GM06990 (cell line): ENCODE measurements around the gene SMC4.

ENCODE experiments used
- DNase-seq: peaks from one replicate; pipeline ENCODE4 v3.0.0-alpha.2; 2011; ENCODE audit not compliant: insufficient read length; ENCODE audit errors: extremely low read depth
- H3K27me3 ChIP-seq: replicated peaks from 2 replicates; pipeline ENCODE4 v1.6.0; 2011; ENCODE audit warnings: low read length; ENCODE audit not compliant: control insufficient read depth, insufficient read depth
- H3K36me3 ChIP-seq: 2 replicates; pipeline ENCODE4 v1.5.1; 2011; ENCODE audit warnings: low read length; ENCODE audit not compliant: control insufficient read depth, insufficient read depth
- H3K4me3 ChIP-seq: replicated peaks from 2 replicates; pipeline ENCODE4 v1.5.1; 2011; ENCODE audit warnings: low read depth, mild to moderate bottlenecking, control low read depth, low read length
- TF ChIP-seq, protein P1 (sequence below): IDR thresholded peaks from 2 replicates; pipeline ENCODE4 v1.5.1; 2011; ENCODE audit warnings: low read length, control low read depth, mild to moderate bottlenecking, inconsistent platforms; ENCODE audit not compliant: insufficient read depth, poor library complexity, severe bottlenecking

The SMC4 gene

GRCh38 chr3:160475884-160476283 is 76.4 kb downstream of the SMC4 start:
- no peaks in the 10 kb centered on the region for H3K27me3 ChIP-seq
- no peak for DNase-seq
- H3K36me3 ChIP-seq, result no peaks in the 10 kb centered on the region
- TF ChIP-seq, protein P1, sequence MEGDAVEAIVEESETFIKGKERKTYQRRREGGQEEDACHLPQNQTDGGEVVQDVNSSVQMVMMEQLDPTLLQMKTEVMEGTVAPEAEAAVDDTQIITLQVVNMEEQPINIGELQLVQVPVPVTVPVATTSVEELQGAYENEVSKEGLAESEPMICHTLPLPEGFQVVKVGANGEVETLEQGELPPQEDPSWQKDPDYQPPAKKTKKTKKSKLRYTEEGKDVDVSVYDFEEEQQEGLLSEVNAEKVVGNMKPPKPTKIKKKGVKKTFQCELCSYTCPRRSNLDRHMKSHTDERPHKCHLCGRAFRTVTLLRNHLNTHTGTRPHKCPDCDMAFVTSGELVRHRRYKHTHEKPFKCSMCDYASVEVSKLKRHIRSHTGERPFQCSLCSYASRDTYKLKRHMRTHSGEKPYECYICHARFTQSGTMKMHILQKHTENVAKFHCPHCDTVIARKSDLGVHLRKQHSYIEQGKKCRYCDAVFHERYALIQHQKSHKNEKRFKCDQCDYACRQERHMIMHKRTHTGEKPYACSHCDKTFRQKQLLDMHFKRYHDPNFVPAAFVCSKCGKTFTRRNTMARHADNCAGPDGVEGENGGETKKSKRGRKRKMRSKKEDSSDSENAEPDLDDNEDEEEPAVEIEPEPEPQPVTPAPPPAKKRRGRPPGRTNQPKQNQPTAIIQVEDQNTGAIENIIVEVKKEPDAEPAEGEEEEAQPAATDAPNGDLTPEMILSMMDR, result no peak
- H3K4me3 ChIP-seq, result no peak overlapping the region

DNA sequence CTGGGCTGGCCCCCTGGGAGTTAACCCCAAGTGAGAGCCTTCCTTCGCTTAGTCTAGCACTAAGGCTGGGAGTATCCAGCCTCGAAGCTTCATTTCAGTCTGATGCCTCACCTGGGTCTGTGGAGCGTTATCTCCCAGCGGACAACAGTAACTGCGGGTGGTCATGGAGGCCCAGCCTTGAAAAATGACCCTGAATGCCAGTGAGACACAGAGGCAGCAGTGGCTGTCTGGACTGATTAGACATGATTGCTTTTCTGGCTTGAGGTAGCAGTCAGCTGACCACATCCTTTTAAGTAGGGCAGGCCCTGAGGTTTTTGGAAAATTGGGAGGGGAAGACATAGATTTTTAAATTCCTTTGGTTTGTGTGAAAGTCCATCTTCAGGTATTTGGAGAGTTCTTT is 78.3 kb downstream of the SMC4 start:
- no peak overlapping the region for H3K4me3 ChIP-seq
- H3K27me3 ChIP-seq, result no peaks in the 10 kb centered on the region
- no peak for DNase-seq
- no peaks in the 10 kb centered on the region for H3K36me3 ChIP-seq
- TF ChIP-seq, protein P1, result no peak

DNA sequence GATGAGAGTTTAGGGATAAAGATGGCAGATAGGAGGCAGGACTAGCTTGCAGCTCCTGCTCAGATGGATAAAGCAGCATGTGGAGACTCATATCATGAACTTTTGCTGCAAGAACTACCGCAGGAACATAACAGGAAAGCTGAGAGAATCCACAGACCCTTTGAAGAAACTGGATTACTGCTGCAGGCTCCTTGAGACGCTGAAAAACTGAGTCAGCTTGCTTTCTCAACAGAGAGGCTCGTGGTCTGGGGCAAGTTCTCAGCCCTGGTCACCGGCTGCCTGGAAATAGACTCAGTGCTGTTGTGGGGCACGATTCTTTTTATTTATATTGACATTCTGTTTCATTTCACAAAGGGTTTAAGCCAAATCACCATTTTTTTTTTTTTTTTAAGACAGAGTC is 78.9 kb downstream of the SMC4 start:
- Histone ChIP-seq H3K36me3 (no peaks in the 10 kb centered on the region), H3K4me3 (no peak overlapping the region), H3K27me3 (no peaks in the 10 kb centered on the region)
- TF ChIP-seq, protein P1, result no peak
- DNase-seq, result no peak

DNA sequence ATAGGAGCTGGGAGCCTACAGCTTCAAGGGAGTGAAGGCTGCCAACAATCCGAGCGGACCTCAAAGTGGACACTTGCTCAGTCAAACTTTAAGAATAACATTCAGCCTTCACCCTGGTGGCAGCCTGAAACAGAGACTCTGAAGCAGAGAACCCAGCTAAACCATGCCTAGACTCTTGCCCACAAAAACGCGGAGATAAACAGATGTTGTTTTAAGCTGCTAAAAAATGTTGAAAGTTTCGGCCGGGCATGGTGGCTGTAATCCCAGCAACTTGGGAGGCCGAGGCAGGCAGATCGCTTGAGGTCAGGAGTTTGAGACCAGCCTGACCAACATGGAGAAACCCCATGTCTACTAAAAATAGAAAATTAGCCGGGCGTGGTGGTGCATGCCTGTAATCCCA is 79.9 kb downstream of the SMC4 start:
- TF ChIP-seq, protein P1, result no peak
- no peak for DNase-seq
- no peaks in the 10 kb centered on the region for H3K27me3 ChIP-seq

DNA sequence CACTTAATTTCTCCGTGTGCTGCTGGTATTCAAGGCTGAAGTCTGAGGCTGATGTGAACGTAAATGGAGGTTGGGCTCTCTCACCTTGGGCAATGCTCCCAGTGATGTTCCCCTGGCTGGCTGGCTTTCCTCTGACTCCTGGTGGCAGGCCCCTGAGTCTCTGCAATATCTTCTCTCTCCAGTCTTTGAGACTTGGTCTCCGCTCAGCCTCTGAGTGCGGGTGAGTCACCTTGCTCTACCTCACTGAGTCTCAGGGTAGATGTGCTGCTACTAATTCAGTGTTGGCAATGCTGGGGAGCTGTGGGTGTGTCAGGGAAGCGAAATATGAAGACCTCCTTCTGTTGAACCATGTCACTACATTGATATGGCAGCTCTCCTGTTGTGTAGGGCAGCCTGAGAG is 81.5 kb downstream of the SMC4 start:
- Histone ChIP-seq H3K27me3 (no peaks in the 10 kb centered on the region), H3K4me3 (no peak overlapping the region), H3K36me3 (no peaks in the 10 kb centered on the region)
- TF ChIP-seq, protein P1, result no peak
- no peak for DNase-seq

More for the DNA sequence above, 79.9 kb downstream of the SMC4 start:
- Histone ChIP-seq H3K36me3 (no peaks in the 10 kb centered on the region), H3K4me3 (no peak overlapping the region)

GRCh38 chr3:160481856-160482255 is 82.4 kb downstream of the SMC4 start:
- no peaks in the 10 kb centered on the region for H3K27me3 ChIP-seq
- no peak for DNase-seq
- TF ChIP-seq, protein P1, result no peak
- no peak overlapping the region for H3K4me3 ChIP-seq
- no peaks in the 10 kb centered on the region for H3K36me3 ChIP-seq
